ENCODE data around the gene SIX5.

DNA sequence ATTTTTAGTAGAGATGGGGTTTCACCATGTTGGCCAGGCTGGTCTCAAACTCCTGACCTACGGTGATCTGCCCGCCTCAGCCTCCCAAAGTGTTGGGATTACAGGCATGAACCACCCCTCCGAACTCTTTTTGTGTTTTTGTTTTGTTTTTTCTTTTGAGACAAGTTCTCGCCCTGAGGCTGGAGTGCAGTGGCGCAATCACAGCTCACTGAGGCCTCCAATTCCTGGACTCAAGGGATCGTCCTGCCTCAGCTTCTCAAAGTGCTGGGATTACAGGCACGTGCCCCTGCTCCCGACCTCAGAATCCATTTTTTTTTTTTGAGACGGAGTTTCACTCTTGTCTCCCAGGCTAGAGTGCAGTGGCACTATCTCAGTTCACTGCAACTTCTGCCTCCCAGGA is 11.4 kb downstream of the SIX5 start:
- TF ChIP-seq SREBF2 (IDR thresholded peaks at IDR 0.05) (no peak), FOSL2 (IDR thresholded peaks at IDR 0.05) (no peak), FOSL2 (CRISPR knock-in tag; IDR thresholded peaks at IDR 0.05) (no peak), MAFK (IDR thresholded peaks at IDR 0.05; ENCODE audit: partially characterized antibody) (no peak), EP300 (IDR thresholded peaks at IDR 0.05) (no peak), CHD2 (IDR thresholded peaks at IDR 0.05; ENCODE audit: low read length, partially characterized antibody) (no peak), HDAC2 (IDR thresholded peaks at IDR 0.05) (no peak)
- TF ChIP-seq, protein P1, sequence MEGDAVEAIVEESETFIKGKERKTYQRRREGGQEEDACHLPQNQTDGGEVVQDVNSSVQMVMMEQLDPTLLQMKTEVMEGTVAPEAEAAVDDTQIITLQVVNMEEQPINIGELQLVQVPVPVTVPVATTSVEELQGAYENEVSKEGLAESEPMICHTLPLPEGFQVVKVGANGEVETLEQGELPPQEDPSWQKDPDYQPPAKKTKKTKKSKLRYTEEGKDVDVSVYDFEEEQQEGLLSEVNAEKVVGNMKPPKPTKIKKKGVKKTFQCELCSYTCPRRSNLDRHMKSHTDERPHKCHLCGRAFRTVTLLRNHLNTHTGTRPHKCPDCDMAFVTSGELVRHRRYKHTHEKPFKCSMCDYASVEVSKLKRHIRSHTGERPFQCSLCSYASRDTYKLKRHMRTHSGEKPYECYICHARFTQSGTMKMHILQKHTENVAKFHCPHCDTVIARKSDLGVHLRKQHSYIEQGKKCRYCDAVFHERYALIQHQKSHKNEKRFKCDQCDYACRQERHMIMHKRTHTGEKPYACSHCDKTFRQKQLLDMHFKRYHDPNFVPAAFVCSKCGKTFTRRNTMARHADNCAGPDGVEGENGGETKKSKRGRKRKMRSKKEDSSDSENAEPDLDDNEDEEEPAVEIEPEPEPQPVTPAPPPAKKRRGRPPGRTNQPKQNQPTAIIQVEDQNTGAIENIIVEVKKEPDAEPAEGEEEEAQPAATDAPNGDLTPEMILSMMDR (IDR thresholded peaks at IDR 0.05), result no peak
- TF ChIP-seq, protein P2, sequence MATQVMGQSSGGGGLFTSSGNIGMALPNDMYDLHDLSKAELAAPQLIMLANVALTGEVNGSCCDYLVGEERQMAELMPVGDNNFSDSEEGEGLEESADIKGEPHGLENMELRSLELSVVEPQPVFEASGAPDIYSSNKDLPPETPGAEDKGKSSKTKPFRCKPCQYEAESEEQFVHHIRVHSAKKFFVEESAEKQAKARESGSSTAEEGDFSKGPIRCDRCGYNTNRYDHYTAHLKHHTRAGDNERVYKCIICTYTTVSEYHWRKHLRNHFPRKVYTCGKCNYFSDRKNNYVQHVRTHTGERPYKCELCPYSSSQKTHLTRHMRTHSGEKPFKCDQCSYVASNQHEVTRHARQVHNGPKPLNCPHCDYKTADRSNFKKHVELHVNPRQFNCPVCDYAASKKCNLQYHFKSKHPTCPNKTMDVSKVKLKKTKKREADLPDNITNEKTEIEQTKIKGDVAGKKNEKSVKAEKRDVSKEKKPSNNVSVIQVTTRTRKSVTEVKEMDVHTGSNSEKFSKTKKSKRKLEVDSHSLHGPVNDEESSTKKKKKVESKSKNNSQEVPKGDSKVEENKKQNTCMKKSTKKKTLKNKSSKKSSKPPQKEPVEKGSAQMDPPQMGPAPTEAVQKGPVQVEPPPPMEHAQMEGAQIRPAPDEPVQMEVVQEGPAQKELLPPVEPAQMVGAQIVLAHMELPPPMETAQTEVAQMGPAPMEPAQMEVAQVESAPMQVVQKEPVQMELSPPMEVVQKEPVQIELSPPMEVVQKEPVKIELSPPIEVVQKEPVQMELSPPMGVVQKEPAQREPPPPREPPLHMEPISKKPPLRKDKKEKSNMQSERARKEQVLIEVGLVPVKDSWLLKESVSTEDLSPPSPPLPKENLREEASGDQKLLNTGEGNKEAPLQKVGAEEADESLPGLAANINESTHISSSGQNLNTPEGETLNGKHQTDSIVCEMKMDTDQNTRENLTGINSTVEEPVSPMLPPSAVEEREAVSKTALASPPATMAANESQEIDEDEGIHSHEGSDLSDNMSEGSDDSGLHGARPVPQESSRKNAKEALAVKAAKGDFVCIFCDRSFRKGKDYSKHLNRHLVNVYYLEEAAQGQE (IDR thresholded peaks at IDR 0.05), result no peak

Data from A549 (cell line).